Immature natural killer cell (primary cell): Measurements from ENCODE around the gene ANKLE1. TPM values are rescaled to one million over a fixed set of nuclear protein-coding genes. Genes with fewer than 3 reads are reported as not detected.
A peak's percentile ranks its signal among the peaks of the same experiment; 100 is the strongest.
"Not testable (repeated sequence)": the region's sequence is repeated elsewhere in the genome, so short reads cannot be mapped to it uniquely, and the experiment has no call there.

Source experiments
- DNase-seq, 3 donors: peaks; one replicate each; pipeline ENCODE4 v3.0.0; 2022; ENCODE audit warnings: mixed read lengths in 1 of 3
- H3K27ac Mint-ChIP-seq, 6 donors: one replicate each; pipeline ENCODE4 v1.8.0; 2020; ENCODE audit warnings: mixed read lengths in 6 of 6, mild to moderate bottlenecking in 5 of 6, inconsistent platforms in 4 of 6, moderate library complexity in 3 of 6
- H3K27me3 Mint-ChIP-seq, 3 donors: one replicate each; pipeline ENCODE4 v1.8.0; 2020 to 2021; ENCODE audit warnings: low read depth in 3 of 3, mild to moderate bottlenecking in 3 of 3, mixed read lengths in 3 of 3, moderate library complexity in 3 of 3, inconsistent platforms in 1 of 3
- H3K36me3 Mint-ChIP-seq, 3 donors: one replicate each; pipeline ENCODE4 v1.8.0; 2020; ENCODE audit warnings: mixed read lengths in 3 of 3, inconsistent platforms in 2 of 3, mild to moderate bottlenecking in 2 of 3
- H3K4me1 Mint-ChIP-seq, 2 donors: one replicate each; pipeline ENCODE4 v1.8.0; 2020; ENCODE audit warnings: inconsistent platforms in 2 of 2, mild to moderate bottlenecking in 2 of 2, mixed read lengths in 2 of 2, moderate library complexity in 1 of 2
- H3K4me3 Mint-ChIP-seq, 5 donors: one replicate each; pipeline ENCODE4 v1.8.0; 2020; ENCODE audit warnings: mild to moderate bottlenecking in 5 of 5, mixed read lengths in 5 of 5, inconsistent platforms in 3 of 5, moderate library complexity in 3 of 5
- H3K9me3 Mint-ChIP-seq, 6 donors: one replicate each; pipeline ENCODE4 v1.8.0; 2020; ENCODE audit warnings: mild to moderate bottlenecking in 6 of 6, mixed read lengths in 6 of 6, inconsistent platforms in 4 of 6, moderate library complexity in 3 of 6
- polyA plus RNA-seq, 3 donors: library from polyadenylated mRNA; unstranded; fragments of 300-500 nt; fragmentation: Illumina TruSeq; gene quantifications; one replicate each; pipeline ENCODE4 v1.2.3, GENCODE V29; 2021

The ANKLE1 gene
- polyA plus RNA-seq, 3 donors from 2014 or later = not detected

DNA sequence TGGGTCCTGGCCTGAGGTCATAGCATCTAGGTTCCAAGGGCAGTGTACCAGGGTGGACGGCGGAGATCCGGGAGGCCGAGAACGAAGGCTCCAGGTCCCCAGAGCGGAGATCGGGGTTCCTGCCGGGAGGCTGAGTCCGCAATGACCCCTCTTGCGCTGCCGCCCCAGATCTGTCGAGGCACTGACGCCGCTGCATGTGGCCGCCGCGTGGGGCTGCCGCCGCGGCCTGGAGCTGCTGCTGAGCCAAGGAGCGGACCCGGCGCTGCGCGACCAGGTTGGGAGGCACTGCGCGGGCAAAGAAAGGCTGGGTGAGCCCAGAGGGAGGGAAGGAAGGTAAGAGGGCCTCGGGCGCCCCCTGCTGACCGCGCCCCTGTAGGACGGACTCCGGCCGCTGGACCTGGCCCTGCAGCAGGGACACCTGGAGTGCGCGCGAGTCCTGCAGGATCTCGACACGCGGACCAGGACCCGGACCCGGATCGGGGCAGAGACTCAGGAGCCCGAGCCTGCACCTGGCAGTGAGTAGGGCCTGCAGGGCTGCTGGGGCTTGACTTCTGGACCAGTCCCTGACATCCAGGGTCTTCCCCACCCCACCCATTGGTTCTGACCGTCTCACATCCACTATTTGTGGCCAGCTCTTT is 906 bp downstream of the ANKLE1 start:
- H3K4me3 Mint-ChIP-seq = peak overlapping the region; percentile 47 to 71 (median 63)
- peaks cover 0 to 1% (median 0%) of the 10 kb centered on the region in 6 donors for H3K9me3 Mint-ChIP-seq
- H3K27me3 Mint-ChIP-seq = peaks cover 5 to 6% (median 5%) of the 10 kb centered on the region in 3 donors
- H3K36me3 Mint-ChIP-seq = peaks cover 0 to 2% (median 0%) of the 10 kb centered on the region in 3 donors
- H3K27ac Mint-ChIP-seq = no peak overlapping the region
- peaks cover 0 to 8% of the 10 kb centered on the region in 2 donors for H3K4me1 Mint-ChIP-seq
- peak; percentile 70 to 76 (median 75) for DNase-seq

- Mint-ChIP-seq H3K27ac (no peak overlapping the region), H3K9me3 (peaks cover 0 to 1% (median 0%) of the 10 kb centered on the region in 6 donors), H3K4me3 (no peak overlapping the region), H3K4me1 (peaks cover 0 to 8% of the 10 kb centered on the region in 2 donors), H3K36me3 (peaks cover 0 to 2% (median 0%) of the 10 kb centered on the region in 3 donors), H3K27me3 (peaks cover 5 to 9% (median 8%) of the 10 kb centered on the region in 3 donors)
- no peak for DNase-seq
Measured at GRCh38 chr19:17283504-17283996, 1.8 kb downstream of the ANKLE1 start.

- no peak for DNase-seq
- H3K4me3 Mint-ChIP-seq = no peak overlapping the region
- no peaks in the 10 kb centered on the region for H3K36me3 Mint-ChIP-seq
- no peak overlapping the region for H3K27ac Mint-ChIP-seq
- peaks cover 0 to 2% (median 0%) of the 10 kb centered on the region in 6 donors for H3K9me3 Mint-ChIP-seq
- H3K27me3 Mint-ChIP-seq = peaks cover 2 to 10% (median 7%) of the 10 kb centered on the region in 3 donors
- peaks cover 0 to 8% of the 10 kb centered on the region in 2 donors for H3K4me1 Mint-ChIP-seq
Measured at GRCh38 chr19:17285415-17286135, 3.9 kb downstream of the ANKLE1 start.

GRCh38 chr19:17286263-17286662 is 4.6 kb downstream of the ANKLE1 start:
- peaks cover 0 to 2% (median 0%) of the 10 kb centered on the region in 6 donors for H3K9me3 Mint-ChIP-seq
- H3K27ac Mint-ChIP-seq = no peak overlapping the region
- peaks cover 0 to 7% of the 10 kb centered on the region in 2 donors for H3K4me1 Mint-ChIP-seq
- no peaks in the 10 kb centered on the region for H3K36me3 Mint-ChIP-seq
- H3K4me3 Mint-ChIP-seq = no peak overlapping the region
- no peak for DNase-seq
- H3K27me3 Mint-ChIP-seq = peaks cover 3 to 10% (median 5%) of the 10 kb centered on the region in 3 donors

DNA sequence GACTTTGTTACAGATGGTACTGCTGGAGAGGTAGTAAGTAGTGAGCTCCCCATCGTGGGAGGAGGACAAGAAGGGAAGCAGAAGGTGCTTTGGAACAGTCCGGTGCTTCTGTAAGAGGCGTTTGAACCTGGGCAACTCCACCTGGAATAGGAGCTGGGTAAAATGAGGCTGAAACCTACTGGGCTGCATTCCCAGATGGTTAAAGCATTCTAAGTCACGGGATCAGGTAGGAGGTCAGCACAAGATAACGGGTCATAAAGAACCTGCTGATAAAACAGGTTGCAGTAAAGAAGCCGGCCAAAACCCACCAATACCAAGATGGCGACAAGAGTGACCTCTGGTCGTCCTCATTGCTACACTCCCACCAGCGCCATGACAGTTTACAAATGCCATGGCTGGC is 5.1 kb downstream of the ANKLE1 start:
- peaks cover 0 to 2% (median 0%) of the 10 kb centered on the region in 6 donors for H3K9me3 Mint-ChIP-seq
- no peaks in the 10 kb centered on the region for H3K36me3 Mint-ChIP-seq
- peaks cover 3 to 8% (median 3%) of the 10 kb centered on the region in 3 donors for H3K27me3 Mint-ChIP-seq
- no peak overlapping the region for H3K27ac Mint-ChIP-seq
- DNase-seq = no peak
- no peak overlapping the region for H3K4me3 Mint-ChIP-seq
- peaks cover 0 to 7% of the 10 kb centered on the region in 2 donors for H3K4me1 Mint-ChIP-seq

- Mint-ChIP-seq H3K36me3 (no peaks in the 10 kb centered on the region), H3K4me3 (no peak overlapping the region), H3K4me1 (peaks cover 5 to 6% of the 10 kb centered on the region in 2 donors), H3K27me3 (peaks cover 1 to 5% (median 3%) of the 10 kb centered on the region in 3 donors), H3K9me3 (peaks cover 0 to 2% (median 0%) of the 10 kb centered on the region in 6 donors), H3K27ac (no peak overlapping the region)
- peak; percentile 37 to 39 (median 38) for DNase-seq
Measured at GRCh38 chr19:17289489-17289888, 7.8 kb downstream of the ANKLE1 start.

DNA sequence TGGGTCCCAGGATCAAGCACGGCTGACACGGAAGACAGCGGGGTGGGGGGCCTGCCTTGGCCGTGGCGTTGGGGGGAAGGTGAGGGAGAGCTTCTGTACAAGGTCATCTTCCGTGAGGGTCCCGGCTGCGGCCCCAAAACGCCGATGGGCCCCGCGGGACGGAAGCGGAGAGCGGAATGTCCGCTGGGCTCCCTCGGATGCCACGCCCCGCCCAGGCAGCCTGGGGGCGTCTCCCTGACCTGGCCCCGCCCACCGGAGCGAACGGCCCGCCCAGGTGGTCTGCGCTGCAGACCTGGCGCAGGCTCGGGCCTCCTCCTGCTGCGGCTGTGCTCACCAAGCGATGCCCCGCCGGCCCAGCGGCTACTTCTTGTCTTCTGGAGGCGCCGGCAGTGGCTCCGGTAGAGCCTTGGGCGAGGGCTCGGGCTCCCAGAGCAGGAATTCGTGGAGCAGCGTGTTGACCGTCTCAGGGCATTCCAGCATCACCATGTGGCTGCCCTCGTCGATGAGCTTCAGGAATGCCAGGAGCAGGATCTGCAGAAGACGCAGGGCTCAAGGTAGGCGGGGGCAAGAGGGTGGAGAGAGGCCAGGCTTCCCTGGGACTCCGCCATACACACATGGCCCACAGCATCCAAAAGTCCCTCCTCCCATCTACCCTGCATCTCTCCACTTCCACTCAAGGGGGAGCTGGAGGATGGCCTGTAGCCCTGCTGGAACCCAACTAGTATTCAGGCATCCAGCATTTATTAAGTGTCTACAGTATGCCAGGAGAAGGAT is 10.8 kb downstream of the ANKLE1 start:
- peak; percentile 73 to 78 (median 76) for DNase-seq
- peaks cover 0 to 2% (median 0%) of the 10 kb centered on the region in 6 donors for H3K9me3 Mint-ChIP-seq
- peaks cover 5 to 6% of the 10 kb centered on the region in 2 donors for H3K4me1 Mint-ChIP-seq
- peaks cover 1 to 5% (median 3%) of the 10 kb centered on the region in 3 donors for H3K27me3 Mint-ChIP-seq
- H3K36me3 Mint-ChIP-seq = no peaks in the 10 kb centered on the region
- H3K4me3 Mint-ChIP-seq = peak overlapping the region; percentile 82 to 89 (median 84)
- H3K27ac Mint-ChIP-seq = peak overlapping the region in 3 of 6 donors; percentile 44 to 67 (median 59)

DNA sequence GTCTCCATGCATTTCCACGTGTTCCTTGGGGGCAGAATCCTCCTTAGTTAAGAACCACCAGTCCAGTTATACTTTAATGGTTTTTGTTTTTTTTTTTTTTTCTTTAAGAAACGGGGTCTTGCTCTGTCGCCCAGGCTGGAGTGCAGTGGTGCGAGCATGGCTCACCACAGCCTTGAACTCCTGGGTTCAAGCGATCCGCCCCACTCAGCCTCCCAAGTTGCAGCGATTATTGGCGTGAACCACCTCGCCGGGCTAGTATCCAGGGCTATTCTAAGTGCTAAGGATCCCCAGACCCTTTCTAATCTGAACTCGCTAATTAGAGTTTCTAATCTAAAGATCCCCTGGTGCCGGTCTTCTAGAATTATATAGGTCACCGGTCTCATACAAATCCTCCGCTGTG is 11.9 kb downstream of the ANKLE1 start:
- no peak overlapping the region for H3K4me3 Mint-ChIP-seq
- H3K27me3 Mint-ChIP-seq = peaks cover 0 to 2% (median 1%) of the 10 kb centered on the region in 3 donors
- DNase-seq = no peak
- no peak overlapping the region for H3K27ac Mint-ChIP-seq
- H3K36me3 Mint-ChIP-seq = peaks cover 0 to 4% (median 0%) of the 10 kb centered on the region in 3 donors
- peaks cover 0 to 2% (median 0%) of the 10 kb centered on the region in 6 donors for H3K9me3 Mint-ChIP-seq
- peaks cover 5 to 6% of the 10 kb centered on the region in 2 donors for H3K4me1 Mint-ChIP-seq

DNA sequence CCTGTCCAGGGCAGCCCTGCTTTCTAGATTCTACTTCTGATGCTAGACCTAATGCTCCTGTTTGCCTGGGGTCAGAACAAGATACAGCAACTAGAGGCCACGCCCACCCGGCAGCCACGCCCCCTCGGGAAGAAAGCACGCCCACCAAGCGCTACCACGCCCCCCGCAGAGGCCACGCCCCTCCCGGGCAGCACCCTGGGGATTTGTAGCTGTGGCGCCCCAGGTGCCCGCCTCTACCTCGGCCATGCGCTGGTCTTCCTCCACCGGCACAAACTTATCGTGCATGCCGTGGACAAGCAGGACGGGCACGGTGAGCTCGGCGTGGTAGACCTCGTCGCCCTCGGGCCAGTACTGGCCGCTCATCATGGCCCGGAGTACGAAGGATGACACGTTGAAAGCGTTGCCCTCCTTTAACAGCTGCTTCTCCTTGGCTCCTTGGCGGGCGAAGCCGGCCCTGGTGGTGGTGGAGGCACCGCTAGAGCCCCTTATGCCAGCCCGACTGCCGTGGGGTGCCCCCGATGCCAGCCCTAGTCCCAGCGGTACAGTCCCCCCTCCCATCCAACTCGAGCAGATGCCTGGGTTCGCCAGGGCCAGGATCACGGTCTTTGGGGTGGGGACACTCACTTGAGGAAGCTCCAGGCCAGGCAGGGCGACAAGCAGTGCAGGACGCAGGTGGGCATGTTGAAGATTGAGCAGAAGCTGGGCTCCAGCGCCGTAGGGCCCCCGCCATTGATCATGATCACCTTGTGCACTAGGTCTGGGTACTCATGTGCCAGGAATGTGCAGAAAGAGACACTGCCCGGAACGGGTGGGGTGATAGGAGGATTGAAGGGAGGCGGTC is 12.6 kb downstream of the ANKLE1 start:
- Mint-ChIP-seq H3K4me1 (peaks cover 5 to 6% of the 10 kb centered on the region in 2 donors), H3K4me3 (no peak overlapping the region), H3K9me3 (peaks cover 0 to 2% (median 0%) of the 10 kb centered on the region in 6 donors), H3K36me3 (peaks cover 0 to 4% (median 0%) of the 10 kb centered on the region in 3 donors), H3K27ac (no peak overlapping the region), H3K27me3 (peaks cover 0 to 2% (median 1%) of the 10 kb centered on the region in 3 donors)
- peak; percentile 24 to 31 (median 29) for DNase-seq

DNA sequence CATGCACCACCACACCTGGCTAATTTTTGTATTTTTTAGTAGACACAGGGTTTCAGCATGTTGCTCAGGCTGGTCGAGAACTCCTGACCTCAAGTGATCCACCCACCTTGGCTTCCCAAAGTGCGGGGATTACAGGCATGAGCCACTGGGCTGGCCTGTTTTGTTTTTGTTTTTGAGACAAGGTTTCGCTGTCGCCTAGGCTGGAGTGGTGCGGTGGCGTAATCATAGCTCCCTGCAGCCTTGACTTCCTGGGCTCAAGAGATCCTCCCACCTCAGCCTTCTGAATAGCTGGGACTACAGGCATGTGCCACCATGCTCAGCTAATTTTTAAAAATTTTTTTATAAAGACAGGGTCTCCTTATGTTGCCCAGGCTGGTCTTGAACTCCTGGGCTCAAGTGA is 13.8 kb downstream of the ANKLE1 start:
- H3K27ac Mint-ChIP-seq, H3K9me3 Mint-ChIP-seq, H3K4me1 Mint-ChIP-seq, H3K36me3 Mint-ChIP-seq, H3K4me3 Mint-ChIP-seq, DNase-seq, H3K27me3 Mint-ChIP-seq: not testable (repeated sequence)

DNA sequence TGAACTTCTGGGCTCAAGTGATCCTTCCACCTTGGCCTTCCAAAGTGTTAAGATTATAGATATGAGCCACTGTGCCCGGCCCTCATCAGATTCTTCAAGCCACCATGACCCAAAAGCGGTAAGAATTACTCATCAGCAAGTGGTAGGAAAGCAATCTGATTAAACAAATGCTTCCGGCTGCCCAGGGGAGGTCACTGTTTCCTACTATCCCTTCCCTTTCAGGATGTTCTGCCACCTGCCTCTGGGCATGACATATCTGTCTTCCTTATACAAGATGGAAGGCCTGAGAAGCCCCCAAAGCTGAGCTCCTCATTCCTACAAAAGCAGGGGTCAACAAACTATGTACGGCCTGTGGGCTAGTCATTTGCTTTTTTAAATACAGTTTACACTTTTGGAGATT is 14.6 kb downstream of the ANKLE1 start:
- H3K27ac Mint-ChIP-seq = no peak overlapping the region
- DNase-seq = no peak
- H3K9me3 Mint-ChIP-seq = no peaks in the 10 kb centered on the region
- H3K4me3 Mint-ChIP-seq = no peak overlapping the region
- H3K27me3 Mint-ChIP-seq = no peaks in the 10 kb centered on the region
- peaks cover 0 to 4% (median 0%) of the 10 kb centered on the region in 3 donors for H3K36me3 Mint-ChIP-seq
- peaks cover 5 to 6% of the 10 kb centered on the region in 2 donors for H3K4me1 Mint-ChIP-seq

GRCh38 chr19:17296976-17297375 is 15.3 kb downstream of the ANKLE1 start:
- H3K4me3 Mint-ChIP-seq = no peak overlapping the region
- H3K27me3 Mint-ChIP-seq = no peaks in the 10 kb centered on the region
- peaks cover 4 to 5% of the 10 kb centered on the region in 2 donors for H3K4me1 Mint-ChIP-seq
- H3K9me3 Mint-ChIP-seq = no peaks in the 10 kb centered on the region
- no peak overlapping the region for H3K27ac Mint-ChIP-seq
- no peak for DNase-seq
- peaks cover 0 to 4% (median 0%) of the 10 kb centered on the region in 3 donors for H3K36me3 Mint-ChIP-seq
